GM19023 (cell line): ENCODE measurements around the gene BLNK.

Source experiments
- ATAC-seq: cut with Tn5 transposase; IDR thresholded peaks from one replicate; pipeline ENCODE4 v1.9.1; 2021; ENCODE audit warnings: mild to moderate bottlenecking, moderate library complexity; ENCODE audit not compliant: unreplicated experiment

The BLNK gene

GRCh38 chr10:96153070-96153469, 118.3 kb downstream of the BLNK start:
- no peak for ATAC-seq

- no peak for ATAC-seq
Observed at GRCh38 chr10:96152437-96152836, 118.9 kb downstream of the BLNK start.
